H9 (cell line): ENCODE results near the gene CDC27. TPM values are rescaled to one million over a fixed set of nuclear protein-coding genes. Genes with fewer than 3 reads are reported as not detected.
A peak's percentile ranks its signal among the peaks of the same experiment; 100 is the strongest.

ENCODE experiments used
- DNase-seq: peaks from one replicate; pipeline ENCODE4 v3.0.0-alpha.2; 2017
- H2AFZ ChIP-seq: one replicate; pipeline ENCODE4 v1.6.1; 2013; ENCODE audit warnings: mild to moderate bottlenecking, low read length, control low read depth, moderate library complexity
- H2AK5ac ChIP-seq: 2 replicates; pipeline ENCODE4 v1.6.1; 2013; ENCODE audit warnings: low read length, control low read depth, mixed read lengths; ENCODE audit not compliant: insufficient read length
- H2BK120ac ChIP-seq: one replicate; pipeline ENCODE4 v1.6.1; 2013; ENCODE audit warnings: low read depth, mild to moderate bottlenecking, low read length, control low read depth, inconsistent platforms; ENCODE audit not compliant: poor library complexity, severe bottlenecking
- H2BK12ac ChIP-seq: 2 replicates; pipeline ENCODE4 v1.6.1; 2013; ENCODE audit warnings: low read length, control low read depth, mixed read lengths, low read depth; ENCODE audit not compliant: insufficient read length
- H2BK15ac ChIP-seq: 2 replicates; pipeline ENCODE4 v1.6.1; 2013; ENCODE audit warnings: low read depth, low read length, control low read depth
- H2BK20ac ChIP-seq: one replicate; pipeline ENCODE4 v1.6.1; 2013; ENCODE audit warnings: low read depth, mild to moderate bottlenecking, low read length, control low read depth, inconsistent platforms; ENCODE audit not compliant: poor library complexity, severe bottlenecking
- H2BK5ac ChIP-seq: 2 replicates; pipeline ENCODE4 v1.6.1; 2013; ENCODE audit warnings: low read length, control low read depth, mixed read lengths; ENCODE audit not compliant: insufficient read length
- H3K14ac ChIP-seq: 2 replicates; pipeline ENCODE4 v1.6.1; 2013; ENCODE audit warnings: low read length, control low read depth; ENCODE audit not compliant: insufficient read depth
- H3K18ac ChIP-seq: 2 replicates; pipeline ENCODE4 v1.6.1; 2013; ENCODE audit warnings: low read depth, mild to moderate bottlenecking, mixed read lengths, low read length, control low read depth; ENCODE audit not compliant: insufficient read length
- H3K23ac ChIP-seq: 2 replicates; pipeline ENCODE4 v1.6.1; 2013; ENCODE audit warnings: low read length, control low read depth, mixed read lengths, low read depth; ENCODE audit not compliant: insufficient read length
- H3K23me2 ChIP-seq: 2 replicates; pipeline ENCODE4 v1.6.1; 2013; ENCODE audit warnings: low read depth, mild to moderate bottlenecking, mixed read lengths, low read length, control low read depth; ENCODE audit not compliant: insufficient read length, poor library complexity, severe bottlenecking
- H3K27ac ChIP-seq: 2 replicates; pipeline ENCODE4 v1.5.1; 2013; ENCODE audit warnings: low read length, control low read depth, mixed read lengths, low read depth; ENCODE audit not compliant: insufficient read length
- H3K27me3 ChIP-seq: 2 replicates; pipeline ENCODE4 v1.6.1; 2013; ENCODE audit warnings: low read length, control low read depth, inconsistent platforms; ENCODE audit not compliant: insufficient read depth
- H3K4ac ChIP-seq: 2 replicates; pipeline ENCODE4 v1.6.1; 2013; ENCODE audit warnings: low read depth, mild to moderate bottlenecking, control low read depth, inconsistent platforms, low read length, moderate library complexity
- H3K4me1 ChIP-seq: 2 replicates; pipeline ENCODE4 v1.6.1; 2013; ENCODE audit warnings: low read length, control low read depth, inconsistent platforms; ENCODE audit not compliant: insufficient read depth
- H3K4me2 ChIP-seq: 2 replicates; pipeline ENCODE4 v1.6.1; 2013; ENCODE audit warnings: low read length, control low read depth, mixed read lengths; ENCODE audit not compliant: insufficient read length, insufficient read depth
- H3K56ac ChIP-seq: 2 replicates; pipeline ENCODE4 v1.6.1; 2013; ENCODE audit warnings: low read depth, mild to moderate bottlenecking, mixed read lengths, low read length, control low read depth; ENCODE audit not compliant: insufficient read length
- H3K79me1 ChIP-seq: 2 replicates; pipeline ENCODE4 v1.6.1; 2013; ENCODE audit warnings: low read depth, mild to moderate bottlenecking, moderate library complexity, low read length, control low read depth, inconsistent platforms; ENCODE audit not compliant: insufficient read depth, poor library complexity, severe bottlenecking
- H3K79me2 ChIP-seq: 2 replicates; pipeline ENCODE4 v1.6.1; 2013; ENCODE audit warnings: low read length, control low read depth, inconsistent platforms; ENCODE audit not compliant: insufficient read depth
- H3K9ac ChIP-seq: 2 replicates; pipeline ENCODE4 v1.6.1; 2013; ENCODE audit warnings: low read length, control low read depth, mixed read lengths; ENCODE audit not compliant: insufficient read length; ENCODE audit errors: extremely low read depth
- H3K9me3 ChIP-seq: one replicate; pipeline ENCODE4 v1.6.1; 2013; ENCODE audit warnings: low read depth, low read length, inconsistent platforms; ENCODE audit not compliant: control insufficient read depth
- H3T11ph ChIP-seq: one replicate; pipeline ENCODE4 v1.6.1; 2013; ENCODE audit warnings: mild to moderate bottlenecking, low read length, control low read depth, inconsistent platforms
- H4K20me1 ChIP-seq: one replicate; pipeline ENCODE4 v1.6.1; 2013; ENCODE audit not compliant: control insufficient read depth, insufficient read length, insufficient read depth
- H4K5ac ChIP-seq: 2 replicates; pipeline ENCODE4 v1.6.1; 2013; ENCODE audit warnings: low read depth, mild to moderate bottlenecking, mixed read lengths, low read length, control low read depth; ENCODE audit not compliant: insufficient read length
- H4K8ac ChIP-seq: replicated peaks from 2 replicates; pipeline ENCODE4 v1.6.1; 2013; ENCODE audit warnings: low read length, control low read depth, mixed read lengths, low read depth; ENCODE audit not compliant: insufficient read length
- H4K91ac ChIP-seq: 2 replicates; pipeline ENCODE4 v1.6.1; 2013; ENCODE audit warnings: low read depth, mild to moderate bottlenecking, moderate library complexity, mixed read lengths, low read length, control low read depth; ENCODE audit not compliant: insufficient read length
- H3K27ac Mint-ChIP-seq, 3 experiments: 2 replicates in 2 of 3; 3 replicates in 1 of 3; pipeline ENCODE4 v1.8.0; 2020 to 2021; ENCODE audit warnings: mixed read lengths in 3 of 3, mild to moderate bottlenecking in 1 of 3, moderate library complexity in 1 of 3
- H3K27me3 Mint-ChIP-seq: 2 replicates; pipeline ENCODE4 v1.8.0; 2021; ENCODE audit warnings: low read depth, mild to moderate bottlenecking, moderate library complexity, mixed read lengths
- H3K36me3 Mint-ChIP-seq, 3 experiments: 2 replicates in 2 of 3; 3 replicates in 1 of 3; pipeline ENCODE4 v1.8.0; 2020 to 2021; ENCODE audit warnings: low read depth in 3 of 3, mixed read lengths in 3 of 3; ENCODE audit not compliant: insufficient read depth in 1 of 3
- H3K4me1 Mint-ChIP-seq, 2 experiments: 2 replicates each; pipeline ENCODE4 v1.8.0; 2020; ENCODE audit warnings: mixed read lengths in 2 of 2
- H3K4me3 Mint-ChIP-seq, 2 experiments: 2 replicates in 1 of 2; 3 replicates in 1 of 2; pipeline ENCODE4 v1.8.0; 2020 to 2021; ENCODE audit warnings: mild to moderate bottlenecking in 2 of 2, mixed read lengths in 2 of 2, moderate library complexity in 1 of 2
- H3K9me3 Mint-ChIP-seq, 2 experiments: 2 replicates in 1 of 2; 3 replicates in 1 of 2; pipeline ENCODE4 v1.8.0; 2020; ENCODE audit warnings: mild to moderate bottlenecking in 2 of 2, mixed read lengths in 2 of 2, moderate library complexity in 1 of 2
- CTCF ChIP-seq: fragments of 200-600 bp; sonication (generic); conservative IDR thresholded peaks from 3 replicates; pipeline ENCODE4 v1.8.0; 2021; ENCODE audit warnings: antibody characterized with exemption, mild to moderate bottlenecking
- WGBS: extraction: QIAGEN DNeasy Blood & Tissue Kit; methylation state at CpG from one replicate; pipeline ENCODE4 v1.1.7; 2013; ENCODE audit warnings: missing lambda C conversion rate, low lambda C conversion rate, mixed read lengths; ENCODE audit not compliant: insufficient read length; ENCODE audit errors: extremely low coverage; 5-methylcytosine and 5-hydroxymethylcytosine counted together
- total RNA-seq: library from RNA; stranded (reverse); gene quantifications from 2 replicates; pipeline ENCODE4 v1.2.1, GENCODE V29; 2021

CDC27 gene
- total RNA-seq, 1 experiment from 2014 or later, result 82.5 TPM

- no peak for TF ChIP-seq CTCF
- Mint-ChIP-seq H3K36me3 (no peaks in the 10 kb centered on the region), H3K27ac (no peak overlapping the region; a peak in 1 of 7 replicates), H3K4me1 (peaks cover 14 to 26% of the 10 kb centered on the region in 2 experiments), H3K4me3 (no peak overlapping the region), H3K9me3 (no peaks in the 10 kb centered on the region), H3K27me3 (peaks cover 1% of the 10 kb centered on the region)
- no peak overlapping the region for H4K5ac ChIP-seq
- no peak overlapping the region for H4K91ac ChIP-seq
- peaks cover 10% of the 10 kb centered on the region for H3K4me1 ChIP-seq
- H3K23ac ChIP-seq, result no peak overlapping the region
- no peak overlapping the region for H2BK120ac ChIP-seq
- WGBS, result no CpG with 5 or more reads among the region's 6 CpGs
- H4K20me1 ChIP-seq, result no peaks in the 10 kb centered on the region
- no peak overlapping the region for H3T11ph ChIP-seq
- H3K27me3 ChIP-seq, result no peaks in the 10 kb centered on the region; the same call in 1 of the 2 replicates
- H3K27ac ChIP-seq, result no peak overlapping the region
- H3K4ac ChIP-seq, result no peak overlapping the region
- H2AK5ac ChIP-seq, result no peak overlapping the region
- H3K4me2 ChIP-seq, result no peak overlapping the region
- peak overlapping the region; percentile 41; the same call in 1 of the 2 replicates for H3K14ac ChIP-seq
- H3K9ac ChIP-seq, result no peak overlapping the region
- no peak overlapping the region for H4K8ac ChIP-seq
- no peaks in the 10 kb centered on the region for H3K23me2 ChIP-seq
- no peak overlapping the region for H3K56ac ChIP-seq
- no peaks in the 10 kb centered on the region for H3K79me1 ChIP-seq
- H2BK12ac ChIP-seq, result no peak overlapping the region
- DNase-seq, result no peak
- H2BK20ac ChIP-seq, result no peak overlapping the region
- H3K9me3 ChIP-seq, result no peaks in the 10 kb centered on the region
- peak overlapping the region; percentile 42 for H2AFZ ChIP-seq
- no peaks in the 10 kb centered on the region for H3K79me2 ChIP-seq
- no peak overlapping the region for H3K18ac ChIP-seq
- H2BK5ac ChIP-seq, result no peak overlapping the region
- no peak overlapping the region for H2BK15ac ChIP-seq
Measured at GRCh38 chr17:47204722-47205418, 15.8 kb upstream of the CDC27 start.
